Activated naive CD4-positive, alpha-beta T cell treated with anti-CD3 and anti-CD28 coated beads, Interleukin-2, amount 50 U/mL, for 72 hours (primary cell): ENCODE data around the gene SGK2. TPM values are rescaled to one million over a fixed set of nuclear protein-coding genes. Genes with fewer than 3 reads are reported as not detected.
A peak's percentile ranks its signal among the peaks of the same experiment; 100 is the strongest.

Source experiments
- ATAC-seq, 2 donors: fragments of 150-1000 bp; cut with Tn5 transposase; 2 replicates each; pipeline ENCODE4 v1.10.0; 2021; ENCODE audit warnings: mild to moderate bottlenecking in 2 of 2, moderate library complexity in 2 of 2
- DNase-seq, 2 donors: peaks; one replicate each; pipeline ENCODE4 v3.0.0; 2021 to 2022; ENCODE audit warnings: low spot score in 2 of 2
- H3K27ac Mint-ChIP-seq, 2 donors: one replicate each; pipeline ENCODE4 v1.8.0; 2022; ENCODE audit warnings: mild to moderate bottlenecking in 2 of 2, mixed read lengths in 2 of 2
- H3K36me3 Mint-ChIP-seq, 2 donors: one replicate each; pipeline ENCODE4 v1.8.0; 2022; ENCODE audit warnings: mixed read lengths in 2 of 2
- H3K9me3 Mint-ChIP-seq, 2 donors: one replicate each; pipeline ENCODE4 v1.8.0; 2022; ENCODE audit warnings: mixed read lengths in 2 of 2
- total RNA-seq, 2 donors: library from RNA; stranded (reverse); gene quantifications; one replicate each; pipeline ENCODE4 v1.2.3, GENCODE V29; 2022

SGK2 gene
- total RNA-seq, 2 donors from 2014 or later = 0.59 to 0.82 TPM

DNA sequence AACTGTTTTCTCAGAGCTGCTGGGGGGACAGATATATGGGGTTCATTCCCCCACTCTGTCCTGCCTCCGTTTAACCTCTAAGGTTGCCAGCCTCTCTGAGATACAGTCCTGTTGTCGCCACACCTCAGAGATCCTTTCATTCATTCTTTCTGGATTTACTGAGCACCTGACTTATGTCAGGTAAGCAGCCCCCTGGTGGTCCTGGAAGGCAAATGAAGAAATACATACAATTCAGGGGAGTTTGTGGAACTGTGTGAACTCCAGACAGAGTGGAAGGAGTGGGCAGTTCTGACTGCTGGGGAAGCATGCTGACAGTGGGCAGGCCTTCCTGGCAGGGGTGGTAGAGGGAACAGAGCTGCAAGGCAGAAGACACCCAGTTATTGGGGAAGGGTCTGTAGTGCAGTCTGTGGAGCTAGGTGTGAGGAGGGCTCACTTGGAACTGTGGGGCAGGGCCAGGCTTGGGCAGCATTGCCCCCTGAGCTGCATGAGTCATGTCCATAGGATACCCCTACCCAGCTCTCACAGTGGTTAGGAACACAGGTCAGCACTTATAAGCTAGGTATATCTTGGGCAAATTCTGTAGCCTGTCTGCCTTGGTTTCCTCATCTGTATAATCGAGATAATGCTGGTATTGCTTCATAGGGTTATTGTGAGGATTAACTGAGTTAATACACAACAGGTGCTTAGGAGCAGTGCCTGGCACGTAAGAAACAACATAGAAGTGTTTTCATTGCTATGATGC is 12.8 kb upstream of the SGK2 start:
- H3K27ac Mint-ChIP-seq = no peak overlapping the region
- H3K36me3 Mint-ChIP-seq = peaks cover 6 to 7% of the 10 kb centered on the region in 2 donors
- DNase-seq = no peak
- ATAC-seq = no peak
- peaks cover 0 to 4% of the 10 kb centered on the region in 2 donors for H3K9me3 Mint-ChIP-seq

DNA sequence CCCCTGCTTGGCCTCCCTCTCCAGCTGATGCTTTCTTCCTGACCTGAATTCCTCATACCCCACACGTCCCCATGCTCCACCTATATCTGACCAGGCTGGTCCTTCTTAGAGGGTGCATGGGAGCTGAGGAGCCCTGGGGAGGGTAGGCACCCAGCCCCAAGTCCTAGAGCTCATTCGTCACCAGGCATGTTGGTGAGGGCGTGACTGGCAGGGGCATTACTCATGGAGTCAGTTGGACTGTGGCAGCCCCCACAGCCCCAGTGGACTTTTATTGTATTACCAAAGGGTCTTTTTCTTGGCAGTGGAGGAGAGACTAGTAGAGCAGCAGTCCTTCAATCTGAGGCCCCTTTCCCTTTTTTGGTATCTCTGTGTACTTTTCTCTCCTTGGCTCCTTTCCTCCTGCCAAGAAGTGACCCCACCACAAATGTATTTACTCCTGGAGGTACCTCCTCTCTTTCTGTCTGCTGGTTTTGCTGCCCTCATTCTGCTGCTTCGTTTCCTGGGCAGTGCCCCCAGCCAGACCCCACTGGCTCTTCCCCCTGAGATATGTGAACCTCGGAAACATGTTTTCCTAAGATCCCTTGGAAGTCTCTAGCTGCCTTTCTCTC is 10.4 kb upstream of the SGK2 start:
- peaks cover 0 to 4% of the 10 kb centered on the region in 2 donors for H3K9me3 Mint-ChIP-seq
- no peak overlapping the region for H3K27ac Mint-ChIP-seq
- no peak for DNase-seq
- peaks cover 6 to 7% of the 10 kb centered on the region in 2 donors for H3K36me3 Mint-ChIP-seq
- no peak for ATAC-seq

DNA sequence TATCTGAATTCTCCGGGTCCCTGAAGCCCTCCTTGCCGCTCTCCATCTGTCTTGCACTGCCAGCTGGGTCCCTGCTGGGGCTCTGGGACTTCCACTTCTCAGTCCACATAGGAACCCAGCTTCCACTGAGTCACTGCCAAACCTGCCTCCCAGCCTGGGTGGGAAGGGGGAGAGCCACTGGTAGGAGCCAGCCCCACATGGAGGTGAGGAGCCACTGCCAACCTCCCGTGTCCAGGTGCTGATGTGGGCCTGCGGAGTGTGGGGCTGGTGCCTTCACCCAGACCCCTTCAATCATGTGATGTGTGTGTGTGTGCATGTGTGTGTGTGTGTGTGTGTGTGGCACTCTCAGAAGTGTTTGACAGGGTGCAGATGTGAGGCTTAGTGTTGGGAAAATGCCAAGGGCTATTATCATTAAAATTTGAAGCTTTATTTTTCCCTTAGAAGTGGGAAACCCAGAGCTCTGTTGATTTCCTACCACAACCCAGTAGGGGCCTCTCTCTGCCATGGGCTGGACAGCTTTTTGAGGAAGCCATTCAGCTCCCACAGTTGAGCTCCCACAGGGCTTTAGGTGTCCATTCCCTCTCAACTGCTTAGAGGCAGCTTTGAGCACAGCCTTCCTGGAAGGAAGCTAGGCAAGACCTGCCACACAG is 9.3 kb upstream of the SGK2 start:
- Mint-ChIP-seq H3K9me3 (peaks cover 0 to 4% of the 10 kb centered on the region in 2 donors), H3K27ac (no peak overlapping the region), H3K36me3 (peaks cover 6 to 7% of the 10 kb centered on the region in 2 donors)
- no peak for ATAC-seq
- DNase-seq = no peak

DNA sequence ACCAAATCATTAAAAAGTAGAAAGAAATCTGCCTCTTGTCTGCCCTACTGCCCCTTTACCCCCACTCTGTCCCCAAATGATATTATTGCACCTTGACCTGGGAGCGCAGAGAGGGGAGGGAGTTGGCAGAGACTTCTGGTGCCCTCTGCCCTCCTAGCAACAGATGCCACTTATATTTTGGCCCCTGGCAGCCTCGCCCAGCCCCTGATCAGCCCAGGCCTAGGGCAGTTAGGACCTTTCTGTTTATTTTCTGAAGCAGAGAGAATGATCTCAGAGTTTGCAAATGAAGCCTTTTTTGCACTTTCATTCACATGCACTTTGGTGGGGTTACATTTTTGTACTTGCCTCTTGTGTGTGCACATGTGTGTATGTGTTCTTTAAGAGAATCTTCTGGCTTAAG is 8.4 kb upstream of the SGK2 start:
- no peak overlapping the region for H3K27ac Mint-ChIP-seq
- H3K36me3 Mint-ChIP-seq = peaks cover 6 to 7% of the 10 kb centered on the region in 2 donors
- peaks cover 0 to 4% of the 10 kb centered on the region in 2 donors for H3K9me3 Mint-ChIP-seq
- no peak for ATAC-seq
- DNase-seq = no peak

DNA sequence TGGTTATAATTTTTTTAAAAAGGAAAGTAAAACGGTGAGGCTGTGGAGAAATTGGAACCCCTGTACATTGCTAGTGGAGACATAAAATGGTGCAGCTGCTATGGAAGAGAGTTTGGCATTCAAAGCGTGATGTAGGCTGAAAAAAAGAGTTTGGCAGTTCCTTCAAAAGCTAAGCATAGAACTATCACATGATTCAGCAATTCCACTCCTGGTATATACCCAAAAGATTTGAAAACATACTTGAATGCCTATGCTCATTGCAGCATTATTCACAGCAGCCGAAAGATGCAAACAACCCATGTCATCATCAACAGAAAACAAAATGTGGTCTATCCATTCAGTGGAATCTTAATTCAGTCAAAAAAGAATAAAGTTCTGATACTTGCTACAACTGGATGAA is 4.5 kb upstream of the SGK2 start:
- Mint-ChIP-seq H3K27ac (no peak overlapping the region), H3K36me3 (no peaks in the 10 kb centered on the region), H3K9me3 (no peaks in the 10 kb centered on the region)
- ATAC-seq = no peak
- no peak for DNase-seq

DNA sequence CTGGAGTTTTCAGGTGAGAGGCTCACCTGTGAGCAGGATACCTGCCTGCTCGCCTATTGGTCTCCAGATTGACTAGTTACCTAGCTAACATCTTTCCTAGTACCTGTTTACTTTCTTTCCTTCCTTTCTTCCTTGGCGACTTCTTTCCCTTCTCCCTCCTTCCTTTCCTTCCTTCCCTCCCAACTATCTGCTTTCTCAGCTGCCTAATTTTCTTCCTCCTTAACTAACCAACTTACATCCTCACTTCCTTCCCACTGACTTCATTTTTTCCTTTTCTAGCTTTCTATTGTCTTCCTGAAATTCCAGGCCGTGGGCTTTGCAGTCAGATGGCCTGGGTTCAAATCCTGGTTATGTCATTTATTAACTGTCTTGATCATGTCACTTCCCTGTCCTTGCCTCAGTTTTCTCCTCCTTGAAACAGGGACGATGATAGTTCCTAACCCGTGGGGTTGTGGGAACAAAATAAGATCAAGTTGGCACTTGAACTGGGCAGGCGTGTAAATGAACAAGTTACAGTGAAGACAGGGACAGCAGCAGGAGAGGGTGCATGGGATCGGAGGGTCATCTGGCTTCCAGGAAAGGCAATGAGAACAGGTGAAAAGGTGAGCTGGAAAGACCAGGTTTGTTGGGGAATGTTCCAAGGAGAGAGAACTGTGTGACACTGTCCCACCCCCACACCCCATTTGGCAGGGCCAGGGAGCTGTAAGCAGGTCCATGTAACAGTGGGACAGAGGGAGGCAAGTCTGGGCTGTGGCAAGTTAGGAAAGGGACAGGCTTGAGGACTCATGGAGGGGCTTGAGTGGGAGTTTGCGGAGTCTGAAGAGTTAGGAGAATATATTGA is 540 bp downstream of the SGK2 start:
- DNase-seq (no peak), ATAC-seq (no peak)
- Mint-ChIP-seq H3K9me3 (no peaks in the 10 kb centered on the region), H3K36me3 (no peaks in the 10 kb centered on the region), H3K27ac (peak overlapping the region in 1 of 2 donors; percentile 7)

DNA sequence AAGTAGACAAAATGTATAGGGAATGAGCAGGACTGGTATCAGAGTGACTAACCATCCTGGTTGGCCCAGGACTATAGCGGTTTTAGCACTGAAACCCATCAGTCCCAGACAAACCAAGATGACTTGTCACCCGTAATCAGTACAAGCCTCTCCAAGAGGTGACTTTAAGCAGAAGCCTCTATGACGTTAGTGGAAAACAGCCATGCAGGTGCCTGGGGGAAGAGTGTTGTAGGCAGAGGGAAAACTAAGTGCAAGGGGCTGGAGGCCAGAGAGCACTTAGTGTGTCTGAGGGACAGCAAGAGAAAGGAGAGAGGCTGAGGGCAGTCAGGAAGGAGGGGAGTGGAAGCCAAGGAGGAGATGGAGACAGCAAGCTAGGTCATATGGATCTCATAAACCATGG is 2.1 kb downstream of the SGK2 start:
- H3K36me3 Mint-ChIP-seq = no peaks in the 10 kb centered on the region
- DNase-seq (no peak), ATAC-seq (no peak)

DNA sequence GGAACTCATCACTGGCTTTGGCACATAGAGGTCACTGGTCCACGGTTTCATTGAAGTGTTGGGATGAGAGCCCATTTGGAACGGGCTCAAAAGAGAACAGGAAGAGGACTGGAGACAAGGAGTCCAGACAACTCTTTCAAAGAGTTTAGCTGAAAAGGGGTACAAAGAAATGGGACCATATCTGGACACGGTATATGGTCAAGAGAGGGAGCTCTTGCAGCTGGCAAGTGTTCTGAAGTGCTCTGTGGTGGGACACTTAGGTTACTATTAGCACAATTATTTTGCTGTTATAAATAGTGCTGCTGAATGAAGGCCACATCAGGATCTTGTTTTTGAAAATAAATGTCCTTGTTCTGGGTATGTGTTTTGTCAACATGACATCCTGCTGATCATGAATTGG is 4.6 kb downstream of the SGK2 start:
- Mint-ChIP-seq H3K36me3 (no peaks in the 10 kb centered on the region), H3K27ac (no peak overlapping the region), H3K9me3 (no peaks in the 10 kb centered on the region)
- DNase-seq (no peak), ATAC-seq (no peak)

More for the DNA sequence above, 2.1 kb downstream of the SGK2 start:
- H3K9me3 Mint-ChIP-seq = no peaks in the 10 kb centered on the region
- no peak overlapping the region for H3K27ac Mint-ChIP-seq

DNA sequence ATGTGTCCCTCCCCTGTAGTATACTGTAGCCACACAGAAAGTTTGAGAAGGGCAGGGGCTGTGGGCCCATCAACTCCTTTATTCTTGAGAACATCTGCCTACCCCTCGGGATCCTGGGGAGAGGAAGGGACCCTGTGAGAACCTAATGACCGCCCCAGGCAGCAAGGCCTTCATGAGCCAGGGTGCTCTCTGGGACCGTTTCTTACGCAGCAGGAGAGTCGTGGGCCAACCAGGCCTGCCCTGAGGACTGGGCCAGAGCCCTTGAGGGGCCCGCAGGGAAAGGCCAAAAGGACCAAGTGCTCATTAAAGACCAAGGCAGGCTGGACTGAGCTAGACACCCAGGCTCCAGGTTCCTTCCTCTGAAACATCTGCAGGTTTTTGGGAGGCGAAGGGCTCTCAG is 5.2 kb downstream of the SGK2 start:
- ATAC-seq = no peak
- Mint-ChIP-seq H3K9me3 (no peaks in the 10 kb centered on the region), H3K27ac (peak overlapping the region in 1 of 2 donors; percentile 38), H3K36me3 (no peaks in the 10 kb centered on the region)
- DNase-seq = no peak

DNA sequence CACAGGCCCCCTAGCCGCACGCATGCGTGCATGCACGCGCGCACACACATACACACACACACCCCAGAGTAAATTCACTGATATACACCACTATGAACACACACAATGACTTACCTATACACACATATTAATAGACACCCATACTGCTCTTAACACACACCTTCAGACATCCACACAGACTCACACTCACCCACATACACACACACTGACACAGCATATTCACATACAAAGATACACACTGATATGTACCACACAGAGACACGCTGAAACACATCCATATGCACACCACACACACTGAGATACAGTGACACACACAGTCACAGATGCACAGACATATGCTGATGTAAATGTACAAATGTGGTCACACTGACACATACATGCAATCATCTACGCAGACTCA is 5.6 kb downstream of the SGK2 start:
- Mint-ChIP-seq H3K36me3 (no peaks in the 10 kb centered on the region), H3K27ac (no peak overlapping the region), H3K9me3 (no peaks in the 10 kb centered on the region)
- no peak for ATAC-seq
- DNase-seq = no peak

DNA sequence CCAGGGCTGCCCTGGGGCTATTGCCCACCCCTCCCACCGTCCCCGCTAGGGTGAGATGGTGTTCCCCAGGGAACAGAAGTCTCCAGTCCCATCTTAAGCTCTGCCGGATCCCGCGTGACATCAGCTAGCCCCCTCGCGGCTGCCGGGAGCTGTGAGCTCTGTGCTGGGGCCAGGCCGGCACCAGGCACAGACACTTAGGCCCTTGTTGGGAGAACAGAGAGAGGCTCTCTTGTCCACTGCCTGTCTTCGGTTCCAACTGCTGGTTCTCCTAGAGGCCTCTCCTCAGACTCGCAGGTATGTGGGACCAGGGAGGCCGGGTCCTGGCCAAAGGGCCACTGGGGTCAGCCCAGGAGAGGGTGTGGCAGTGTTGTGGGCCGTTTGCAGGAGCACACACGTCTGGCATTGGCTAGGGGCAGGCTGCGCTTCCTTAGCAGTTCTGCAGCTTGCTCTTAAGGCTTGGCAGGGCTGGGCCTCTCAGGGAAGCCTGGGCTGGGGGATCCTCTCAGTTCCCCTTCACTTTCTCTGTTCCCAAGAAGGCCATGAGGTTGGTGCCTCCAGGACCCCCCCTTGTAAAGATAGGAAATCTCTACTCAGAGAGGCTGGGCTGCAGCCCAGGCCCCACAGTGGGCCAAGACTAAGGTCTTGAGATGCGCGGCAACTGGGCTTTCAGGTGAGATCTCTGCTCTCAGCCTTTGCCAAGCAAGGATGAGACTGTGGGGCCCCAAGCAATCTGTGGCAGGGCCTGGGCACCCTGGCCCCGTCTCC is 6.3 kb downstream of the SGK2 start:
- Mint-ChIP-seq H3K36me3 (no peaks in the 10 kb centered on the region), H3K27ac (no peak overlapping the region), H3K9me3 (no peaks in the 10 kb centered on the region)
- ATAC-seq = no peak
- no peak for DNase-seq

DNA sequence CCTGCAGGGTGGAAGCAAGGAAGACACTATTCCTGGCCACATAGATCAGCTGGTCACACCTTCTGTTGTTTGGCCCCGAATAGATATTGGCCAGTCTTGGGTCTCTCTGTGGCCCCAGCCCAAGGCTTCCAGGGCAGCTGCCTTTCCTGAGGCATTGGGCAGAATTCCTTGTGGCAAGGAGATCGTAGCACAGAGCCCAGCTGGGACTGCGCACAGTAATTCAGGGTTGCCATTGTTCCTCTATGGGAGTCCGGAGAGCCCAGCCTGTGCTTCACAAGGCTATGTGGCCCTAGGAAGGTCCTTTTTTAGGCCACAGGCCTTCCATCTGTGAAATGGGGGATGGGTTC is 6.9 kb downstream of the SGK2 start:
- DNase-seq = no peak
- no peaks in the 10 kb centered on the region for H3K9me3 Mint-ChIP-seq
- H3K36me3 Mint-ChIP-seq = no peaks in the 10 kb centered on the region
- no peak for ATAC-seq
- H3K27ac Mint-ChIP-seq = no peak overlapping the region

DNA sequence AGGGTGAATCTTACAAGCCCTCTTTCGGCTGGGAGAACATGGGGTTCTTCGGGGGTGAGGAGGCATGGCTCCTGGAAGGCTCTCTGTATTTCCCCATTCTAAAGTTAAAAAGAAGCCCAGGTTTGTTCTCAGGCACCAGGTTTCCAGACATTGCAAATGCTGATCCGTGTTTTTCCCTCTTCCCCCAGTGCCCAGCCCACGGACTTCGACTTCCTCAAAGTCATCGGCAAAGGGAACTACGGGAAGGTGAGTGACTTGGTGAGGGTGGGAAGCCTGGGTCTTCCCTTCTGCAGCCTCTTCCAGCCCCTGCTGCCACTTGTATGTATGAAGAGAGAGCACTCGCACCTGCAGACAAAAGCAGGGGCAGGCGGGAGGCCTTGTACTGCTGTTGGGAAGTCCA is 8.7 kb downstream of the SGK2 start:
- no peaks in the 10 kb centered on the region for H3K9me3 Mint-ChIP-seq
- DNase-seq = no peak
- no peak overlapping the region for H3K27ac Mint-ChIP-seq
- H3K36me3 Mint-ChIP-seq = no peaks in the 10 kb centered on the region
- ATAC-seq = no peak

DNA sequence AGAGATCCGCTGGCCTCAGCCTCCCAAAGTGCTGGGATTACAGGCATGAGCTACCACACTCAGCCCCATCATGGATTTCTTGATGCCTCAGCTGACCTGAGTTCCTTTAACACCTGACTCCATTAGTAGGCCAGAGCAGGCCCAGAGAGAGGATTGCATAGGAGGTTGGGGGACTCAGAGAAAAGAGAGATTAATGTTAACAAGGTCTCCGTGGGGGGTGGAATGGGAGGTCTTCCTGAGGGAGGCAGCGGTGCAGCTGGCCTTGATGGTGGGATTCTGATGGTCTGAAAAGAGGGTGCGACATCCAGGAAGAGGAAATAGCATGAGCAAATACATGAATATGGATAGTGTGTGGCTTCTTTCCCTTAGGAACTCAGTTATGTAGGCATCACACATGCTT is 9.9 kb downstream of the SGK2 start:
- Mint-ChIP-seq H3K36me3 (no peaks in the 10 kb centered on the region), H3K27ac (peak overlapping the region in 1 of 2 donors; percentile 57), H3K9me3 (no peaks in the 10 kb centered on the region)
- DNase-seq (no peak), ATAC-seq (no peak)

DNA sequence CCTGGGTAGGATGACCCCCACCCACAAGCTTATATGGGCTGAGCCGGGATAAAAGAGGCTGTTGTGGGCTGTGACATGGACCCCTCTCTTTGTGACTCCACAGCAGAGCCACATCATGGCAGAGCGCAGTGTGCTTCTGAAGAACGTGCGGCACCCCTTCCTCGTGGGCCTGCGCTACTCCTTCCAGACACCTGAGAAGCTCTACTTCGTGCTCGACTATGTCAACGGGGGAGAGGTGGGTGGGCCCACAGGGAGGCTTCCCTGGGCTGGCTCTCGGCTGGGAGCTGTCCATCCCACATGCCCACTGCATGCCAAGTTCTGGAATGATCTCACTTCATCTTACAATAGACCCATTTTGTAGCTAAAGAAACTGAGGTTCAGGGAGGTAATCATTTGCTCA is 10.5 kb downstream of the SGK2 start:
- H3K9me3 Mint-ChIP-seq = no peaks in the 10 kb centered on the region
- H3K36me3 Mint-ChIP-seq = no peaks in the 10 kb centered on the region
- no peak overlapping the region for H3K27ac Mint-ChIP-seq
- ATAC-seq (no peak), DNase-seq (no peak)

DNA sequence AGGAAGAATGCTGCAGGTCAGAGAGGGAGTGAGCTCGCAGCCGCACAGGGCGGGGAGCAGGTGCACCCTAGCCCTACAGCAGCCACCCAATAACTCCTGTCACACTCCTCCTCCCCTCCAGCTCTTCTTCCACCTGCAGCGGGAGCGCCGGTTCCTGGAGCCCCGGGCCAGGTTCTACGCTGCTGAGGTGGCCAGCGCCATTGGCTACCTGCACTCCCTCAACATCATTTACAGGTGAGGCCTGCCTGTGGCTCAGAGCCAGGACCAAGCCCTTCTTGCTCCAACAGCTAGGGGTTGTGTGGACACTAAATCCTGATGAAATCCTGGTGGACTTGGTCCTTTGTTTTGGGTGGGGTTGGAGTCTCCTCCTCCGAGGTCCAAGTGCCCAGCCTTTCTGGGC is 11.7 kb downstream of the SGK2 start:
- ATAC-seq = no peak
- no peaks in the 10 kb centered on the region for H3K9me3 Mint-ChIP-seq
- no peak overlapping the region for H3K27ac Mint-ChIP-seq
- no peak for DNase-seq
- no peaks in the 10 kb centered on the region for H3K36me3 Mint-ChIP-seq
